Body of pancreas (tissue), 4 donors: Measurements from ENCODE around the gene MSH6. TPM values are rescaled to one million over a fixed set of nuclear protein-coding genes. Genes with fewer than 3 reads are reported as not detected.

Experiments used
- ATAC-seq: fragments of 150-250 bp; one replicate; pipeline ENCODE4 v1.9.1; 2016
- DNase-seq, 4 donors: peaks; one replicate each; pipeline ENCODE4 v3.0.0-alpha.2; 2019
- H3K27ac ChIP-seq, 4 donors: fragments of 200-600 bp; sonication (generic); 1 replicate in 3 of 4; 2 replicates in 1 of 4; pipeline versions ENCODE4 v1.5.1 to v1.6.1; 2016 to 2019; ENCODE audit warnings: mild to moderate bottlenecking in 1 of 4, mixed read lengths in 1 of 4, moderate library complexity in 1 of 4
- H3K27me3 ChIP-seq, 2 donors: fragments of 200-600 bp; sonication (generic); one replicate each; pipeline ENCODE4 v1.6.0; 2016; ENCODE audit warnings: mild to moderate bottlenecking in 1 of 2
- H3K36me3 ChIP-seq, 2 donors: fragments of 200-600 bp; sonication (generic); replicated peaks in 1 of 2; 2 replicates each; pipeline ENCODE4 v1.5.1; 2016; ENCODE audit warnings: low read depth in 2 of 2; ENCODE audit not compliant: insufficient read depth in 1 of 2
- H3K4me1 ChIP-seq: fragments of 200-600 bp; sonication (generic); one replicate; pipeline ENCODE4 v1.6.0; 2016
- H3K4me3 ChIP-seq, 2 donors: fragments of 200-600 bp; sonication (generic); 1 replicate in 1 of 2; 2 replicates in 1 of 2; pipeline ENCODE4 v1.5.1; 2016 to 2019
- H3K9me3 ChIP-seq, 3 donors: fragments of 200-600 bp; sonication (generic); 1 replicate in 2 of 3; 2 replicates in 1 of 3; pipeline ENCODE4 v1.5.1; 2016
- POLR2A ChIP-seq, 3 donors: fragments of 450-650 bp; IDR thresholded peaks; one replicate each; pipeline ENCODE4 v1.6.1; 2016; ENCODE audit warnings: antibody characterized with exemption in 3 of 3, mild to moderate bottlenecking in 2 of 3
- WGBS, 2 donors: methylation state at CpG; one replicate each; pipeline ENCODE4 v1.1.5; 2017; 5-methylcytosine and 5-hydroxymethylcytosine counted together
- intact Hi-C: fragments of 100-400 bp; cut with DNase I; formaldehyde crosslinking; loops from one replicate; pipeline ENCODE4 v1.15.1; 2023
- total RNA-seq, 2 donors: library from RNA; depleted of rRNA; stranded (reverse); fragments of >200 nt; gene quantifications; one replicate each; pipeline ENCODE4 v1.1.0, GENCODE V29; 2016
- TF ChIP-seq, protein P1 (sequence below), 7 experiments: fragments of 450-650 bp in 4 of 7; fragments of 200-600 bp in 3 of 7; sonication (generic) in 3 of 7; IDR thresholded peaks; one replicate each; pipeline ENCODE4 v1.5.1; 2016 to 2019; ENCODE audit warnings: antibody characterized with exemption in 7 of 7

The MSH6 gene
- total RNA-seq, 2 donors from 2014 or later: 12.2 to 15.8 TPM

DNA sequence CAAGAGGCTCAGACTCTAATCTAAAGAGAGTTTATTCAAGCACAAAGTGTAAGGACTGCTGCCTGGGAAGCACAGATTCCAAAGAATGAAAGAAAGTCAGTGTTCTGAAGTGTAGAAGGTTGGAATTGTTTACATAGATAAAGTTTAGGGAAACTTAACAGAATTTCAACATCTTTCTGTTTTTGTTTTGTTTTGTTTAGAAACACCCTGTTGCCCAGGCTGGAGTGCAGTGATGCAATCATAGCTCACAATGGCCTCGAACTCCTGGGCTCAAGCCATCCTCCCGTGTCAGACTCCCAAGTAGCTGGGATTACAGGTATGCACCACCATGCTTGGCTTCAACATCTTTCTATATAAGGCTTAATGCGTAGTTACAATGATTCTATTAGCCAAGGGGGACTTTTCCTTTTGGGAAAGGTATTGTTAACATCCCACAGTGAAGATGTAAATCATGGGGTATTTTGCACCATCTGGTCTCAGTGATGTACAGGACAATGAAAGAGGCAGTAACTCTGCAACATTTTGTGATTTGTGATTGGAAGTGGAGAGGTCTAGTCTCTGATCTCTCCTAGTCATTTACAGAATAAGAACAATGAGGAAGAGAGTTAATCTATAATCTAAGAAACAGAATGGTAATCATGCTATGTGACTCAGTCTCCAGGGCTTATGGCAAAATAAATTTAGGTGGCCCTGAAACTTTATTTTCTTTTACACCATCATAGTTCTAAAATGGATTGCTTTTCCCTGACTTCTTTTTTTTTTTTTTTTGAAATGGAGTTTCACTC, 45.6 kb upstream of the MSH6 start:
- H3K27ac ChIP-seq: no peak overlapping the region
- WGBS, 2 donors: 72 to 91% methylated on average over 3 of the region's 3 CpGs
- no peaks in the 10 kb centered on the region for H3K4me1 ChIP-seq
- H3K27me3 ChIP-seq: no peaks in the 10 kb centered on the region
- ATAC-seq (no peak), DNase-seq (no peak)
- H3K36me3 ChIP-seq: no peaks in the 10 kb centered on the region
- TF ChIP-seq, protein P1, sequence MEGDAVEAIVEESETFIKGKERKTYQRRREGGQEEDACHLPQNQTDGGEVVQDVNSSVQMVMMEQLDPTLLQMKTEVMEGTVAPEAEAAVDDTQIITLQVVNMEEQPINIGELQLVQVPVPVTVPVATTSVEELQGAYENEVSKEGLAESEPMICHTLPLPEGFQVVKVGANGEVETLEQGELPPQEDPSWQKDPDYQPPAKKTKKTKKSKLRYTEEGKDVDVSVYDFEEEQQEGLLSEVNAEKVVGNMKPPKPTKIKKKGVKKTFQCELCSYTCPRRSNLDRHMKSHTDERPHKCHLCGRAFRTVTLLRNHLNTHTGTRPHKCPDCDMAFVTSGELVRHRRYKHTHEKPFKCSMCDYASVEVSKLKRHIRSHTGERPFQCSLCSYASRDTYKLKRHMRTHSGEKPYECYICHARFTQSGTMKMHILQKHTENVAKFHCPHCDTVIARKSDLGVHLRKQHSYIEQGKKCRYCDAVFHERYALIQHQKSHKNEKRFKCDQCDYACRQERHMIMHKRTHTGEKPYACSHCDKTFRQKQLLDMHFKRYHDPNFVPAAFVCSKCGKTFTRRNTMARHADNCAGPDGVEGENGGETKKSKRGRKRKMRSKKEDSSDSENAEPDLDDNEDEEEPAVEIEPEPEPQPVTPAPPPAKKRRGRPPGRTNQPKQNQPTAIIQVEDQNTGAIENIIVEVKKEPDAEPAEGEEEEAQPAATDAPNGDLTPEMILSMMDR (IDR thresholded peaks at IDR 0.05): no peak
- no peaks in the 10 kb centered on the region for H3K9me3 ChIP-seq
- intact Hi-C loops: no loop called here
- H3K4me3 ChIP-seq: no peak overlapping the region

DNA sequence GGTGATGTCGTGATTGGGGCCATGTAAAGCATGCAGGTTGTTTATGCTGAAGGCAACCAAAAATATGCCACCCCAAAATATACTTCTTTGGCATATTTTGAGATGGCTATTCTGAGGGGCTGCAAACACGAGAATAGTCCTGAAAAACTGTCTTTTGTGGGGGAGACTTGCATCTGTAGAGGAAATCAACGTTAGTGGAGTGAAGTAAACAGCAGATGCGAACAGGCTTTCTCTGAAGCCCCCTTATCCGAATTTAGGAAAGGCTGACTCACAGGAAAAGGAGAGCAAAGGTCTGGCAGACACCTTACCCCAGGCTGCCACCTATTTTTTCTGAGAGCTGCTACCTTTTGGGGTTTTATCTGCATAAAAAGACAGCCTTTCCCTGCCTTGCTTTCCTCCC, 44.6 kb upstream of the MSH6 start:
- H3K27me3 ChIP-seq: no peaks in the 10 kb centered on the region
- ATAC-seq (no peak), DNase-seq (no peak)
- H3K4me1 ChIP-seq: no peaks in the 10 kb centered on the region
- no peaks in the 10 kb centered on the region for H3K9me3 ChIP-seq
- H3K4me3 ChIP-seq: no peak overlapping the region
- TF ChIP-seq POLR2A (IDR thresholded peaks at IDR 0.05): no peak
- TF ChIP-seq, protein P1 (IDR thresholded peaks at IDR 0.05): no peak
- WGBS, 2 donors: 59 to 62% methylated on average over 5 of the region's 5 CpGs
- intact Hi-C loops: no loop called here
- no peak overlapping the region for H3K27ac ChIP-seq
- H3K36me3 ChIP-seq: no peaks in the 10 kb centered on the region

DNA sequence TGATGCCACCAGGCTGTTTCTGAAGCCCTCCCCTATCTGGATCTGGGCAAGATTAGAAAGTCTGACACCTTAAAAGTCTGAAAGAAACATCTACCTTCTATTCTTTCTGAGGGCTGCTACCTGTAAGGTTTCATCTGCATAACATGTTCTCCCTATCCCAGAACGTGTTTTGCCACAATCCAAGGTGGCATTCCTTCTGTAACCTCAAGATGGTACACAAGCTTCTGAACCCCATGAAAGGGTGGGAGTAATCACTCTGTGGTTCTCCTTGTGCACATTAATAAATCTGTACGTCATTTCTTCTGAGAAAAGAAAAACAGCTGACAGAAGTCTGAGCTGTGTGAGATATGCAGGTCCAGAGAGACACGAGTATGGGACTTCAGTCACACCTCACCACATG, 41.8 kb upstream of the MSH6 start:
- no peak for TF ChIP-seq POLR2A (IDR thresholded peaks at IDR 0.05)
- TF ChIP-seq, protein P1 (IDR thresholded peaks at IDR 0.05): no peak
- 46 to 50% methylated on average over 3 of the region's 3 CpGs for WGBS, 2 donors
- Histone ChIP-seq H3K27ac (no peak overlapping the region), H3K27me3 (no peaks in the 10 kb centered on the region), H3K4me1 (no peaks in the 10 kb centered on the region), H3K9me3 (no peaks in the 10 kb centered on the region), H3K36me3 (no peaks in the 10 kb centered on the region), H3K4me3 (no peak overlapping the region)
- intact Hi-C loops: no loop called here
- DNase-seq (no peak), ATAC-seq (no peak)

DNA sequence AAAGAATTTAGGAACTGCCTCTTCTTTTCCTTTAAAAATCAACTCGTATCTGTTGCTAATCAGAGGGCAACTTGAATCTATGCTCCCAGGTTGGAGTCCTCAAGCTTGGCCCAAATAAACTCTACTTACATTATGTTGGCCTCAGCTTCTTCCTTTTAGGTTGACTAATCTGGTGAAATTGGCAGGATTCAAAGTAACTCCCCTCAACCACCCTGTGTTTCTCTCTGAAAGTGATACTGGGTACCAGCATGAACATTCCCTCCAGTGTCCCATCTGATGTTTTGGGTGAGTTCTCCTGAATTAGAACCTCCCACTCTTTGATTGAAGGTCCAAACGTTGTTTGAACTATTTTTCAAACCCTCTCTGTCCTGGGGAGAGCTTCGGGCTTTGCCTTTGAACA, 41.3 kb upstream of the MSH6 start:
- Histone ChIP-seq H3K27ac (no peak overlapping the region), H3K36me3 (no peaks in the 10 kb centered on the region), H3K4me1 (no peaks in the 10 kb centered on the region), H3K9me3 (no peaks in the 10 kb centered on the region), H3K4me3 (no peak overlapping the region), H3K27me3 (no peaks in the 10 kb centered on the region)
- DNase-seq (no peak), ATAC-seq (no peak)
- intact Hi-C loops: no loop called here
- WGBS, 2 donors: 27 to 38% methylated on average over 3 of the region's 3 CpGs
- TF ChIP-seq, protein P1 (IDR thresholded peaks at IDR 0.05): no peak
- TF ChIP-seq POLR2A (IDR thresholded peaks at IDR 0.05): no peak

DNA sequence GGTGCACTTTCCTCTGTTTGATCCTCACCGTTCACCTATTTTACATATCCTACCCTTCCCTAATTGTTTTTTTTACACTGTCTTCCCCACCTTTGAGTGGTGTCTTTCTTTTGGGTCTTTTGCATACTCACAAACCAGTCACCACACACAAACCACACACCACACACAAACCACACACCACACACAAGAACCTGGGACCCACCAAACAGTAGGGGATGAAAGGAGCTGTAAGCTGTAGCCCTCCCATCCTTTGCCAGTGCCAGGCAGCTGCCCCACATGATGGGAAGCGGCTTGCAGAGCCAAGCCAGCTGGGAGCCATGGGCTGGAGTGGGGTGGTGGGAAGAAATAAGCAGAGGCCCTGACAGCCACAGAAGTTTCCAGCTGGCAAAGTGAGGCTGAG, 38.9 kb upstream of the MSH6 start:
- TF ChIP-seq POLR2A (IDR thresholded peaks at IDR 0.05): no peak
- TF ChIP-seq, protein P1 (IDR thresholded peaks at IDR 0.05): no peak
- Histone ChIP-seq H3K9me3 (no peaks in the 10 kb centered on the region), H3K4me1 (no peaks in the 10 kb centered on the region), H3K27me3 (no peaks in the 10 kb centered on the region), H3K36me3 (no peaks in the 10 kb centered on the region), H3K27ac (no peak overlapping the region), H3K4me3 (no peak overlapping the region)
- intact Hi-C loops: no loop called here
- WGBS, 2 donors: 72 to 81% methylated on average over 2 of the region's 2 CpGs
- ATAC-seq: no peak
- DNase-seq: no peak
